ENCODE measurements around the gene SYNPO2.

DNA sequence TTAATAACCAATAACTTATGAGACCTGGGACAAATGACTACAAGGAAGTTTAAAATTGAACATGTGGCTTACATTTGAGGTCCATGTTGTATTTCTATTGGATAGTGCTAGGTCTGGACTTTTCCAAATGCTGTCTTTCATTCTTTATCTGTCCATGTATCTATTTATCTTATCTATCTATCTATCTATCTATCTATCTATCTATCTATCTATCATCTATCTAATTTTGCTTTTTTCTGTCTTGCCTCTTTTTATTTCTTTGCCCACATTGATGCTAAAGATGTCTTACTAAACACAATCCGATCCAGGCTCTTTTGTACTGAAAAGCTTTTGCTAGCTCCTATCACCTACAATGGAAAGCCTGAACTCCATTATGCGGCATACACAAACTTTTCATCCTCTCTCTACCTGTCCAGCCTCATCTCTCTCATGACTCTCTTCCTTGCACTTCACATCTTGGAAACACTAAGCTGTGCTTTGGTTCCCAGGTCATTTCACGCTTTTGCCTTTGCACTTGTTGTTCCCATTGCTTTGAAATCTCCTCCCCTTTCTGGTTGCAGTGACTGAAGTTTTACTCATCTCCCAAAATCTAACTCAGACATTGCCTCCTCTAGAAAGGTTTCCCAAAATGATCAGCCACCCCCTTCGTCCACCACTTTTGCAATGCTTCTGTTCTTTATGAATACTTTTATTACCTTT lies 107.2 kb downstream of the SYNPO2 start:
- TF ChIP-seq GATA2 (IDR thresholded peaks at IDR 0.05; ENCODE audit: low read depth, low read length) (no peak), GATA3 (IDR thresholded peaks at IDR 0.05; ENCODE audit: low read depth, low read length) (no peak)

Measured in SH-SY5Y (cell line).